Muscle layer of duodenum (tissue), 2 donors: ENCODE measurements around the gene CTXN1.

Experiments
- H3K27ac ChIP-seq: one replicate; pipeline ENCODE4 v1.7.0; 2013; ENCODE audit warnings: mild to moderate bottlenecking, low read length
- H3K27me3 ChIP-seq: one replicate; pipeline ENCODE4 v1.7.0; 2013; ENCODE audit warnings: low read depth, mild to moderate bottlenecking, control low read depth, low read length
- H3K36me3 ChIP-seq, 2 donors: one replicate each; pipeline ENCODE4 v1.7.0; 2013; ENCODE audit warnings: low read length in 2 of 2, control low read depth in 1 of 2, mild to moderate bottlenecking in 1 of 2; ENCODE audit not compliant: insufficient read depth in 2 of 2, control insufficient read depth in 1 of 2
- H3K4me1 ChIP-seq, 2 donors: one replicate each; pipeline ENCODE4 v1.7.0; 2013; ENCODE audit warnings: low read length in 2 of 2, mild to moderate bottlenecking in 2 of 2, control low read depth in 1 of 2, moderate library complexity in 1 of 2; ENCODE audit not compliant: insufficient read depth in 2 of 2, control insufficient read depth in 1 of 2
- H3K4me3 ChIP-seq, 2 donors: one replicate each; pipeline ENCODE4 v1.7.0; 2013; ENCODE audit warnings: low read length in 2 of 2, low read depth in 1 of 2, mild to moderate bottlenecking in 1 of 2
- H3K9me3 ChIP-seq, 2 donors: one replicate each; pipeline ENCODE4 v1.7.0; 2013; ENCODE audit warnings: low read length in 2 of 2, control low read depth in 1 of 2, mild to moderate bottlenecking in 1 of 2; ENCODE audit not compliant: control insufficient read depth in 1 of 2
- donor health status: healthy.

CTXN1 gene

GRCh38 chr19:7877249-7877836 is 48.6 kb downstream of the CTXN1 start:
- no peaks in the 10 kb centered on the region for H3K9me3 ChIP-seq
- no peak overlapping the region for H3K27ac ChIP-seq
- H3K4me1 ChIP-seq = peaks cover 0 to 21% of the 10 kb centered on the region in 2 donors
- H3K27me3 ChIP-seq = peaks cover 15% of the 10 kb centered on the region
- no peaks in the 10 kb centered on the region for H3K36me3 ChIP-seq
- H3K4me3 ChIP-seq = no peak overlapping the region

GRCh38 chr19:7874897-7875273 is 51.0 kb downstream of the CTXN1 start:
- Histone ChIP-seq H3K27ac (no peak overlapping the region), H3K4me3 (no peak overlapping the region), H3K27me3 (peaks cover 15% of the 10 kb centered on the region), H3K36me3 (no peaks in the 10 kb centered on the region), H3K4me1 (peaks cover 0 to 42% of the 10 kb centered on the region in 2 donors), H3K9me3 (no peaks in the 10 kb centered on the region)
